Measurements from ENCODE around the gene DCD. TPM values are rescaled to one million over a fixed set of nuclear protein-coding genes. Genes with fewer than 3 reads are reported as not detected.
A peak's percentile ranks its signal among the peaks of the same experiment; 100 is the strongest.
"Not testable (repeated sequence)": the region's sequence is repeated elsewhere in the genome, so short reads cannot be mapped to it uniquely, and the experiment has no call there.

The DCD gene
- total RNA-seq, 1 experiment from 2014 or later: not detected

DNA sequence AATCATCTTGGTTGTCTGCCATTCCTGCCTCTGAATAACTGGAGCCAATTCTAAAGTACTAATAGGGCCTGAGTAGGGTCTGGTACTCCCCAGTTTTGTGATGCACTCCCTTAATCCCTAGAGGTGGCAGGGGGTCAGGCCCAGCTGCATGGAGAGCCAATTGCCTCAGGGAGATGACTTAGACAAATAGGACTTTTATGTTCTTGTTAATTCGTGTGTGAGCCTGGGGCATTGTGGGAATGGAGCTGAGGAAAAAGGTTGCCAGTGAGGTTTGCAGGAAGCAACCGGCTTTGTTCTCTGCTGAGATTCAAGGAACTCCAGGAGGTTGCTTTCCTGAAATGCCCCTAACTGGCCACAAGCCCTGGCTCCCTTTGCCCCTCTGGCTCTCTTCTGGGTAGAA lies 6.8 kb upstream of the DCD start:
- DNase-seq (ENCODE audit: low read depth): no peak

- DNase-seq (ENCODE audit: low read depth): no peak
Measured at GRCh38 chr12:54653025-54653424, 4.9 kb upstream of the DCD start.

DNA sequence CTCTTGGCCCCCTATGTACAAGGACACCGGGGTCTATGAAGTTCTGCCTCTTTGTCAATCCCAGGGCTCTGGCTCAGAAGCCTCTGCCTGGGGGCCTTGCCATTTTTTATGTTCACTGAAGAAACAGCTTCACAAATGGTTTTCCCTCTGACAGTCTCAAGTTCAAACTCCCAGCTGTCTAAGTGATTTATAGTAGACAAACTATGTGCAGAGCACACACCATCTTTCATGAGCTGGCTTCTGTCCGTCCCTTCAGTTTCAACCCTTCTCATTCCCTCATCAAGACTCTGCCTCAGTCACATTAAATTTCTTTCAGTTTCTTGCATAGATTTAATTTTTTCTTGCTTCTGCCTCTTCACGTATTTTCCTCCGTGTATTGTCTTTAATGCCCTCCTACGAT lies 2.7 kb upstream of the DCD start:
- DNase-seq (ENCODE audit: low read depth): no peak

DNA sequence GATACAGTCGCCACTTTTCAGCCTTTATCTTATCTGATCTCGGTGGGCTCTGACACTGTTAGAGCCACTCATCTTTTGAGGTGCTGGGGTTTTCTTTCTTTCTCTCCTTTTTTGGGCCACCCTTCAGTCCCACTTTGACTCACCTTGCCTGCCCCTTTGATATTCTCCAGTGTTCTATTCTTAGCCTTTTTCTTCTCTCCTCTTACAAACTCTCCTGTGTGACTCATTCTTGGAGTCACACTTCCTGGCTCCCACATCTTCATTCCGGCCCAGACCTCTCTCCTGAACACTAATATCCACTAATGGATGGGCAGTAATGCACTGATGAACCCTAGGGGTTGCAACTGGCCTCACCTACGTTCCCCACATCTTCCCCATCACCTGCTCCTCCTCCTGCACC lies 2.2 kb upstream of the DCD start:
- DNase-seq (ENCODE audit: low read depth): no peak

DNA sequence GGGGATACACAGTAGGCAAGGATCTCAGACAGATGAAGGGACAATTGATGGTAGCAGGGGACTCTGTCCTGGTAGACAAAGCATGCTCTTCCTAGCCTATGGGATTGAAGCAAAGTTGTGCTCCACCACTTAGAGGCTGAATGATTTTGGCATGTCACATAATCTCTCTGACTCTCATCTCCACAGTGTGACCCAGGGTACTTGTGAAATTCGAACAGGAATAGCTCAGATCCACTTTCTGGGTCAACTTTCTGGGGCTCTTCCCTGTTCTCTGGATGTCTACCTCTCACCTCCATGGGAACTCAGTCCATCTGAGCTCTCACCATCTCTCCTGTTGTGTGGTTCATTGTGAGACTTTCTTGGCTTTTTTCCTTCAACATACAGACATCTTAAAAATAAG lies 1.7 kb upstream of the DCD start:
- no peak for DNase-seq (ENCODE audit: low read depth)

GRCh38 chr12:54641554-54641953 lies 6.6 kb downstream of the DCD start:
- no peak for DNase-seq (ENCODE audit: low read depth)

GRCh38 chr12:54641089-54641488 lies 7.1 kb downstream of the DCD start:
- no peak for DNase-seq (ENCODE audit: low read depth)

DNA sequence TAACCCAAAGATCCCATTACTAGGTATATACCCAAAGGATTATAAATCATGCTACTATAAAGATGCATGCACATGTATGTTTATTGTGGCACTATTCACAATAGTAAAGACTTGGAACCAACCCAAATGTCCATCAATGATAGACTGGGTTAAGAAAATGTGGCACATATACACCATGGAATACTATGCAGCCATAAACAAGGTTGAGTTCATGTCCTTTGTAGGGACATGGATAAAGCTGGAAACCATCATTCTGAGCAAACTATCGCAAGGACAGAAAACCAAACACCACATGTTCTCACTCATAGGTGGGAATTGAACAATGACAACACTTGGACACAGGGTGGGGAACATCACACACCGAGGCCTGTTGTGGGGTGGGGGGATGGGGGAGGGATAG lies 9.1 kb downstream of the DCD start:
- DNase-seq (ENCODE audit: low read depth): not testable (repeated sequence)

GRCh38 chr12:54634795-54635194 lies 13.4 kb downstream of the DCD start, which contains the start of gene LACRT:
LACRT (minus strand) TSS chr12:54634895; CDS start chr12:54634841, 54 bp downstream.
- no peak for DNase-seq (ENCODE audit: low read depth)

DNA sequence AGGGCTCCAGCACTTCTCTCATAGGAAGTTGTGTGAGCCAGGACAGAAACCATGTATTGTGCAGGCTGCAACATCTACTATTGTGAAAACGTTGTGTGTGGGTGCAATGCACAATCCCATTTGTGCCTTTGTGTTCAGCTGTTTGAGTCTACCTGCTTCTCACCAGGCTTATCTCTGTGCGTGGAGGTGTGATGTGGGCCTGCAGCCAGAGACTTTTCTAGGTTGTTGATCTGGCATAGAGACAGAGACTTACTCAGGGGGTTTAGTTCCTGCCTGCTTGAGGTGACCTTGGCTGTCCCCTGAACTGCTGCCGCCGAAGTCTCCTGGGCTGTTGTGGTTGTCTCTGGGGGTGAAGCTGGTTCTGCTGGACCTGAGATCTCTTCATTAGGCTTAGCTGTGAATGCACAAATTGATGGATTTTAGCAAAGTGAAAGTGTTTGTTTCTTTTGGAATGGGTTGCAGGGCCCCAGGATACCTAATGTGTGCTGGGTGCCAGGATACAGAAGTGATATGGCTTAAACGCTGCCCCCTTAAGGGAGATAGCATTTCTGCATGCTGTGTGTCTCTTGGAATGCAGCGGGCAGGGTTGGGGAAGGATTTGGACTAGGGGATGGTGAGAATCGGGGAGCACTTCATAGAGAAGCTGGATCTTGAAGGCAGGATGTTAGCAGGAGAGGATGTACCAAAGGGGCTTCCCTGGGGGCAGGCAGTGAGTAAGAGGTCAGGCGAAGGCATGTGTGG lies 16.0 kb downstream of the DCD start:
- DNase-seq (ENCODE audit: low read depth): no peak

DNA sequence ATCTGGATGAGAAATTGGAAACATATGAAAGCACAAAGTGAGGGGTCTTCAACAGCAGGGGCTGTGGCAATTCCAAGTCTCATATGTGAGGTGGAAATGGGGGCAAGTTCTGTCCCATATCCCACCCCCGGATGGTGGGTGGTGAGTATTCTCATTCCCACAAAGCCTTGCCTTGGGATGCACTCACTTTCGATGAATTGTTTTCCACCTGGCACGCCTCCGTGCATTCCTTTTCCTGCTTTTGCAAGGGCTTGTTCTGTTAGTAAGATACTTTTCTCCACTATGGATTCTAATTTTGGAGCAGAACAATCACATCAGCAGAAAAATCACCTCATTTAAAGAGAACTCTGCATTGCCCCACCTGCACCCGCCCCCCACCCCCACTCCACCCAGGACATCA lies 16.6 kb downstream of the DCD start:
- DNase-seq (ENCODE audit: low read depth): no peak

- DNase-seq (ENCODE audit: low read depth): no peak
Measured at GRCh38 chr12:54629925-54630324, 18.2 kb downstream of the DCD start.

GRCh38 chr12:54628186-54628846 lies 19.8 kb downstream of the DCD start:
- DNase-seq (ENCODE audit: low read depth): no peak

GRCh38 chr12:54627304-54627703 lies 20.9 kb downstream of the DCD start:
- no peak for DNase-seq (ENCODE audit: low read depth)

DNA sequence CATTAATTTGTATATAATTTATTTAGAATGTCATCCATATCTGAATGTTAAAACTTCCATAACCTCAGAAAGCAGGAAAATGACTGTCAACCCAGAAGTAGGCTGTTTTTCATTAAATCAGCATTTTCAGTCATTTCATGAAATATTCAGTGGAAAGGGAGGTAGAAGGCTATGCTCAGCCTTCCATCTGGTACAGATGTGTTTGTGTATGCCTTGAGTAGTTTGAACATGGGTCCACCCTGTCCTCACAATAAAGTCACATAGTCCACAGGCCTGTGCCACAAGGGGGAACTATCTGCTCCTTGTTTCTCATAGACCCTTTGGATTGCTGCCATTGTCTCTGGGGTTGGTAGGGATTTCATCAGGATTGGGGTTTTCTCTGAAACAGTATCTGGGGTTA lies 22.6 kb downstream of the DCD start:
- no peak for DNase-seq (ENCODE audit: low read depth)

GRCh38 chr12:54624315-54625279 lies 23.6 kb downstream of the DCD start:
- peak; percentile 9 for DNase-seq (ENCODE audit: low read depth)

GRCh38 chr12:54622463-54623183 lies 25.5 kb downstream of the DCD start:
- DNase-seq (ENCODE audit: low read depth): no peak

GRCh38 chr12:54616933-54617680 lies 31.1 kb downstream of the DCD start:
- no peak for DNase-seq (ENCODE audit: low read depth)

- DNase-seq (ENCODE audit: low read depth): no peak
Measured at GRCh38 chr12:54612225-54612750, 35.9 kb downstream of the DCD start.

- DNase-seq (ENCODE audit: low read depth): no peak
Measured at GRCh38 chr12:54611715-54612149, 36.4 kb downstream of the DCD start.

Measured in LHCN-M2 (cell line).